Endothelial cell of umbilical vein (primary cell): ENCODE results near the gene CACNA2D3. TPM values are rescaled to one million over a fixed set of nuclear protein-coding genes. Genes with fewer than 3 reads are reported as not detected.

ENCODE experiments used
- BruUV-seq: library from RNA; stranded (reverse); fragments of 400-500 nt; replicated peaks from 2 replicates; lab custom pipeline; 2021; lab: Mats Ljungman, UMichigan
- CTCF ChIA-PET: fragments of 300-600, 350-600 bp; sonication (Branson Sonifier 250); formaldehyde crosslinking; loops from one replicate; lab custom pipeline; 2021; ENCODE audit warnings: antibody characterized with exemption, inconsistent platforms; lab: Charles Lee
- POLR2A ChIA-PET: fragments of 300-600, 350-600 bp; sonication (Branson Sonifier 250); formaldehyde crosslinking; loops from one replicate; lab custom pipeline; 2021; ENCODE audit warnings: antibody characterized with exemption, inconsistent platforms; lab: Charles Lee
- DNase-seq: peaks from one replicate; pipeline ENCODE4 v3.0.0-alpha.2; 2011; ENCODE audit warnings: low read depth, low spot score
- FAIRE-seq: peaks from 2 replicates; lab custom pipeline; 2011; peaks lifted over from hg19 to GRCh38; lab: Jason Lieb, UNC
- H2AFZ ChIP-seq: 2 replicates; pipeline ENCODE4 v1.6.0; 2012; ENCODE audit warnings: low read depth, low read length, control low read depth, inconsistent platforms
- H3K27ac ChIP-seq: 2 replicates; pipeline ENCODE4 v1.5.1; 2011; ENCODE audit warnings: low read depth, mild to moderate bottlenecking, control low read depth, low read length, moderate library complexity; ENCODE audit not compliant: insufficient read depth
- H3K27me3 ChIP-seq, 2 experiments: 2 replicates each; pipeline versions ENCODE4 v1.6.0 to v1.6.1; 2011; ENCODE audit warnings: low read length in 2 of 2, mixed read lengths in 1 of 2; ENCODE audit not compliant: control insufficient read depth in 2 of 2, insufficient read depth in 2 of 2
- H3K36me3 ChIP-seq, 2 experiments: 2 replicates in 1 of 2; 3 replicates in 1 of 2; pipeline ENCODE4 v1.5.1; 2011; ENCODE audit warnings: low read length in 2 of 2, mild to moderate bottlenecking in 1 of 2, moderate library complexity in 1 of 2; ENCODE audit not compliant: control insufficient read depth in 2 of 2, insufficient read depth in 2 of 2; ENCODE audit errors: extremely low read depth in 1 of 2
- H3K4me1 ChIP-seq: 3 replicates; pipeline ENCODE4 v1.5.1; 2011; ENCODE audit warnings: mild to moderate bottlenecking, low read length; ENCODE audit not compliant: control insufficient read depth, insufficient read depth; ENCODE audit errors: extremely low read depth
- H3K4me2 ChIP-seq: 2 replicates; pipeline ENCODE4 v1.6.1; 2011; ENCODE audit warnings: low read length, control low read depth, mixed read lengths; ENCODE audit not compliant: insufficient read depth
- H3K4me3 ChIP-seq, 3 experiments: fragments of 200-600 bp in 1 of 3; sonication (generic), shearing (Covaris generic) in 1 of 3; replicated peaks in 1 of 3; 2 replicates each; pipeline ENCODE4 v1.5.1; 2011 to 2016; ENCODE audit warnings: control low read depth in 3 of 3, low read length in 3 of 3, mild to moderate bottlenecking in 2 of 3, inconsistent platforms in 1 of 3, low read depth in 1 of 3, moderate library complexity in 1 of 3; ENCODE audit not compliant: insufficient read depth in 1 of 3
- H3K79me2 ChIP-seq: 2 replicates; pipeline ENCODE4 v1.6.0; 2012; ENCODE audit warnings: low read length, inconsistent platforms; ENCODE audit not compliant: control insufficient read depth, insufficient read depth
- H3K9ac ChIP-seq: replicated peaks from 2 replicates; pipeline ENCODE3; 2011; ENCODE audit warnings: low read length, control low read depth; ENCODE audit not compliant: insufficient read depth; ENCODE audit errors: extremely low read depth
- H3K9me1 ChIP-seq: replicated peaks from 3 replicates; pipeline ENCODE4 v1.6.0; 2011; ENCODE audit warnings: mild to moderate bottlenecking, low read length; ENCODE audit not compliant: control insufficient read depth, insufficient read depth; ENCODE audit errors: extremely low read depth
- H3K9me3 ChIP-seq: replicated peaks from 2 replicates; pipeline ENCODE4 v1.5.1; 2012; ENCODE audit warnings: low read length, inconsistent platforms; ENCODE audit not compliant: control insufficient read depth, insufficient read depth
- H4K20me1 ChIP-seq: replicated peaks from 2 replicates; pipeline ENCODE3; 2011; ENCODE audit warnings: mild to moderate bottlenecking, low read length; ENCODE audit not compliant: control insufficient read depth, insufficient read depth; ENCODE audit errors: extremely low read depth
- CTCF ChIP-seq, 2 donors: IDR thresholded peaks; 1 replicate in 1 of 2; 2 replicates in 1 of 2; pipeline ENCODE4 v1.5.1; 2011; ENCODE audit warnings: low read length in 2 of 2, mild to moderate bottlenecking in 2 of 2, moderate library complexity in 2 of 2, control low read depth in 1 of 2, inconsistent platforms in 1 of 2, low read depth in 1 of 2; ENCODE audit not compliant: insufficient read depth in 1 of 2; ENCODE audit errors: extremely low read depth in 1 of 2
- EZH2 ChIP-seq: IDR thresholded peaks from 2 replicates; pipeline ENCODE4 v1.6.1; 2012; ENCODE audit warnings: borderline replicate concordance, low read depth, mild to moderate bottlenecking, moderate library complexity, low read length, inconsistent platforms; ENCODE audit not compliant: severe bottlenecking
- FOS ChIP-seq: IDR thresholded peaks from 2 replicates; pipeline ENCODE4 v1.6.1; 2011; ENCODE audit warnings: mild to moderate bottlenecking, low read length, moderate library complexity, borderline replicate concordance; ENCODE audit not compliant: insufficient read depth
- GATA2 ChIP-seq: IDR thresholded peaks from 2 replicates; pipeline ENCODE4 v1.7.0; 2011; ENCODE audit warnings: low read depth, mild to moderate bottlenecking, moderate library complexity, mixed read lengths, low read length; ENCODE audit not compliant: insufficient read length, insufficient read depth
- JUN ChIP-seq: IDR thresholded peaks from 2 replicates; pipeline ENCODE4 v1.6.1; 2011; ENCODE audit warnings: borderline replicate concordance, low read depth; ENCODE audit not compliant: insufficient read length, insufficient read depth
- MAX ChIP-seq: IDR thresholded peaks from 2 replicates; pipeline ENCODE4 v1.6.1; 2011; ENCODE audit not compliant: insufficient read depth, insufficient read length
- MYC ChIP-seq: IDR thresholded peaks from one replicate; pipeline ENCODE4 v1.6.1; 2011; ENCODE audit warnings: mild to moderate bottlenecking, low read depth, low read length
- POLR2A ChIP-seq: IDR thresholded peaks from 2 replicates; pipeline ENCODE4 v1.6.1; 2012; ENCODE audit warnings: low read depth, mild to moderate bottlenecking, control low read depth, low read length
- POLR2AphosphoS5 ChIP-seq: IDR thresholded peaks from 2 replicates; pipeline ENCODE4 v1.6.1; 2012; ENCODE audit warnings: low read depth, mild to moderate bottlenecking, control low read depth, low read length, moderate library complexity; ENCODE audit not compliant: insufficient read depth
- dilution Hi-C: fragments of 300-500 bp; cut with MboI; formaldehyde crosslinking; loops from one replicate; pipeline ENCODE4 v1.15.0; 2019; ENCODE audit warnings: low sequenced_read_pairs; ENCODE audit not compliant: extremely low pct_ligation_motif_present
- intact Hi-C: fragments of 100-400 bp; cut with micrococcal nuclease; formaldehyde crosslinking; loops from one replicate; pipeline ENCODE4 v1.10.0; 2022
- polyA plus RNA-seq, 4 experiments: library from polyadenylated mRNA; depleted of rRNA in 3 of 4; stranded (reverse) in 3 of 4; unstranded in 1 of 4; fragments of >200 nt; gene quantifications; 2 replicates each; pipeline versions ENCODE4 v1.2.1 to v1.2.3, GENCODE V29; 2011 to 2012; ENCODE audit warnings: missing spikeins in 1 of 4
- total RNA-seq: library from RNA; stranded (reverse); gene quantifications from 2 replicates; pipeline ENCODE4 v1.2.3, GENCODE V29; 2021

CACNA2D3 gene
- total and polyA plus RNA-seq, 2 donors (not counting 3 experiments of a cell fraction or from before 2014, with no cell fraction given): not detected

- Histone ChIP-seq H3K9me3 (no peaks in the 10 kb centered on the region), H3K27ac (no peak overlapping the region), H3K27me3 (peaks cover 24 to 32% of the 10 kb centered on the region in 2 experiments), H3K9me1 (no peaks in the 10 kb centered on the region), H3K79me2 (no peaks in the 10 kb centered on the region), H3K4me3 (no peak overlapping the region), H4K20me1 (no peaks in the 10 kb centered on the region), H3K4me1 (no peaks in the 10 kb centered on the region), H3K4me2 (no peak overlapping the region), H3K9ac (no peak overlapping the region), H2AFZ (no peak overlapping the region), H3K36me3 (no peaks in the 10 kb centered on the region)
- ChIA-PET POLR2A (no interaction called here), CTCF (no interaction called here)
- intact Hi-C loops: no loop called here
- FAIRE-seq (no peak), DNase-seq (no peak)
- dilution Hi-C loops: no loop called here
- BruUV-seq: no TSS peak
- TF ChIP-seq JUN: no peak
- TF ChIP-seq MAX: no peak
- TF ChIP-seq MYC: no peak
- TF ChIP-seq GATA2: no peak
- no peak for TF ChIP-seq POLR2A
Measured at GRCh38 chr3:54125300-54125699, 2.9 kb downstream of the CACNA2D3 start.

GRCh38 chr3:54126551-54126950 is 4.2 kb downstream of the CACNA2D3 start:
- BruUV-seq: no TSS peak
- ChIA-PET CTCF (no interaction called here), POLR2A (no interaction called here)
- Histone ChIP-seq H3K4me2 (no peak overlapping the region), H3K9me1 (no peaks in the 10 kb centered on the region), H3K27ac (no peak overlapping the region), H4K20me1 (no peaks in the 10 kb centered on the region), H3K36me3 (no peaks in the 10 kb centered on the region), H3K79me2 (no peaks in the 10 kb centered on the region), H3K4me1 (no peaks in the 10 kb centered on the region), H3K9ac (no peak overlapping the region), H3K4me3 (no peak overlapping the region), H2AFZ (no peak overlapping the region), H3K27me3 (peaks cover 14 to 21% of the 10 kb centered on the region in 2 experiments), H3K9me3 (no peaks in the 10 kb centered on the region)
- FAIRE-seq (no peak), DNase-seq (no peak)
- intact Hi-C loops (no loop called here), dilution Hi-C loops (no loop called here)
- TF ChIP-seq FOS: no peak
- no peak for TF ChIP-seq MYC
- no peak for TF ChIP-seq CTCF (IDR thresholded peaks at IDR 0.05; ENCODE audit: extremely low read depth in 1 of 2, insufficient read depth in 1 of 2, low read depth in 1 of 2, low read length in 2 of 2)
- TF ChIP-seq EZH2: no peak
- TF ChIP-seq JUN: no peak
- no peak for TF ChIP-seq GATA2
- no peak for TF ChIP-seq POLR2AphosphoS5
- TF ChIP-seq POLR2A: no peak
- TF ChIP-seq MAX: no peak
